Measurements from ENCODE around the gene PRTN3.

The PRTN3 gene

GRCh38 chr19:805600-806550 is 34.9 kb upstream of the PRTN3 start:
- Histone ChIP-seq H3K36me3 (ENCODE audit: control insufficient read depth, low read depth, low read length) (peaks cover 88% of the 10 kb centered on the region), H3K4me3 (ENCODE audit: low read length) (no peak overlapping the region), H3K9me3 (ENCODE audit: control insufficient read depth, low read depth, low read length) (no peaks in the 10 kb centered on the region), H3K4me1 (ENCODE audit: control insufficient read depth, low read depth, low read length) (peaks cover 5% of the 10 kb centered on the region), H3K9ac (ENCODE audit: low read length) (no peak overlapping the region), H3K27me3 (ENCODE audit: control insufficient read depth, insufficient read depth, low read length) (no peaks in the 10 kb centered on the region), H3K27ac (ENCODE audit: low read length) (no peak overlapping the region)

GRCh38 chr19:806815-807421 is 33.9 kb upstream of the PRTN3 start:
- no peak overlapping the region for H3K9ac ChIP-seq (ENCODE audit: low read length)
- no peak overlapping the region for H3K27ac ChIP-seq (ENCODE audit: low read length)
- H3K4me1 ChIP-seq (ENCODE audit: control insufficient read depth, low read depth, low read length) = no peaks in the 10 kb centered on the region
- peaks cover 88% of the 10 kb centered on the region for H3K36me3 ChIP-seq (ENCODE audit: control insufficient read depth, low read depth, low read length)
- no peaks in the 10 kb centered on the region for H3K9me3 ChIP-seq (ENCODE audit: control insufficient read depth, low read depth, low read length)
- H3K4me3 ChIP-seq (ENCODE audit: low read length) = no peak overlapping the region
- H3K27me3 ChIP-seq (ENCODE audit: control insufficient read depth, insufficient read depth, low read length) = no peaks in the 10 kb centered on the region

DNA sequence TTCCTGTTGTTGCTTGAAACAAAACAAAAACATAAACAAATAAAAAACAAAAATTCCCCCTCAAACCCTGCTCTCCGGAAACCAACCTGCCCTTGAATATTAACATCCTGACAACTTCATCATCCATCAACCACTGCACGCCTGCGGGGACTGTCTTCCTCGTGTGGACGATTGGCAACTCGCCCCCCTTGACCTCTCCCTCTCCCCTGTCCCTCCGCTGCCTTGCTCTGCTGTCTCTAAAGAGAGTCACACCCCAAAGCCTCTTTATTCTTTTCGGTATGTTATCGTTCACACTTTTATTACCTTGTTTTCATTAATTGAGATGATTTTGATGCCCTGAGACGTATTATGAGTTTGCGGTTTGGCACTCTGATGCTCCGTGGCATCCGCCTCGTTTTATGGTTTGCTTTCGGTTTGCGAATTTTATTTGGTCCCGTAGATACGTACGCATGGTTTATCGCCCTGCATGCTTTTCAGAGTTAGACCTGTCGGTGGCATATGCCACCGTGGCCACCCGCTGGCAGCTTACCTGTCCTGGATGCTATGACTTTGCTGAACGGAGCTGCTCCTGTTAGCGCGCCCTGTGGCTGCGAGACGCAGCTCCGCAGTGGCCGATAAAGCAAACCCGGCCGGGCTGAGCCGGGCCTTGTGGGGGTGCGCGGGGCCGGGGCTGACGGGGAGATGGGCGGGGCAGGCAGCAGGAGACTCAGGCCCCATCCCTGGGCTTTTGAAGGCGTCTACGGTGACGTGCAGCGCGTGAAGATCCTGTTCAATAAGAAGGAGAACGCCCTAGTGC is 33.0 kb upstream of the PRTN3 start:
- H3K4me3 ChIP-seq (ENCODE audit: low read length) = no peak overlapping the region
- H3K27me3 ChIP-seq (ENCODE audit: control insufficient read depth, insufficient read depth, low read length) = no peaks in the 10 kb centered on the region
- H3K9ac ChIP-seq (ENCODE audit: low read length) = no peak overlapping the region
- H3K36me3 ChIP-seq (ENCODE audit: control insufficient read depth, low read depth, low read length) = peaks cover 87% of the 10 kb centered on the region
- H3K9me3 ChIP-seq (ENCODE audit: control insufficient read depth, low read depth, low read length) = no peaks in the 10 kb centered on the region
- H3K27ac ChIP-seq (ENCODE audit: low read length) = no peak overlapping the region
- no peaks in the 10 kb centered on the region for H3K4me1 ChIP-seq (ENCODE audit: control insufficient read depth, low read depth, low read length)

DNA sequence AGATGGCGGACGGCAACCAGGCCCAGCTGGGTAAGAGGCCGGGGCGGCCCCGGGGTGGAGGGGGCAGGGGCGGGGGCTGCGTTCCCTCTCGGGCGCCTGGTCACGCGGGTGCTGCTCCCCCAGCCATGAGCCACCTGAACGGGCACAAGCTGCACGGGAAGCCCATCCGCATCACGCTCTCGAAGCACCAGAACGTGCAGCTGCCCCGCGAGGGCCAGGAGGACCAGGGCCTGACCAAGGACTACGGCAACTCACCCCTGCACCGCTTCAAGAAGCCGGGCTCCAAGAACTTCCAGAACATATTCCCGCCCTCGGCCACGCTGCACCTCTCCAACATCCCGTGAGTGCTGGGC is 32.4 kb upstream of the PRTN3 start:
- Histone ChIP-seq H3K4me1 (ENCODE audit: control insufficient read depth, low read depth, low read length) (no peaks in the 10 kb centered on the region), H3K27me3 (ENCODE audit: control insufficient read depth, insufficient read depth, low read length) (no peaks in the 10 kb centered on the region), H3K9me3 (ENCODE audit: control insufficient read depth, low read depth, low read length) (no peaks in the 10 kb centered on the region), H3K36me3 (ENCODE audit: control insufficient read depth, low read depth, low read length) (peaks cover 82% of the 10 kb centered on the region), H3K27ac (ENCODE audit: low read length) (no peak overlapping the region), H3K4me3 (ENCODE audit: low read length) (no peak overlapping the region), H3K9ac (ENCODE audit: low read length) (no peak overlapping the region)

- H3K4me3 ChIP-seq (ENCODE audit: low read length) = no peak overlapping the region
- H3K27ac ChIP-seq (ENCODE audit: low read length) = no peak overlapping the region
- no peaks in the 10 kb centered on the region for H3K27me3 ChIP-seq (ENCODE audit: control insufficient read depth, insufficient read depth, low read length)
- no peaks in the 10 kb centered on the region for H3K9me3 ChIP-seq (ENCODE audit: control insufficient read depth, low read depth, low read length)
- peaks cover 66% of the 10 kb centered on the region for H3K36me3 ChIP-seq (ENCODE audit: control insufficient read depth, low read depth, low read length)
- no peak overlapping the region for H3K9ac ChIP-seq (ENCODE audit: low read length)
- no peaks in the 10 kb centered on the region for H3K4me1 ChIP-seq (ENCODE audit: control insufficient read depth, low read depth, low read length)
Observed at GRCh38 chr19:810077-810855, 30.5 kb upstream of the PRTN3 start.

- H3K36me3 ChIP-seq (ENCODE audit: control insufficient read depth, low read depth, low read length) = peaks cover 59% of the 10 kb centered on the region
- no peak overlapping the region for H3K27ac ChIP-seq (ENCODE audit: low read length)
- no peak overlapping the region for H3K4me3 ChIP-seq (ENCODE audit: low read length)
- H3K9me3 ChIP-seq (ENCODE audit: control insufficient read depth, low read depth, low read length) = no peaks in the 10 kb centered on the region
- no peaks in the 10 kb centered on the region for H3K4me1 ChIP-seq (ENCODE audit: control insufficient read depth, low read depth, low read length)
- no peak overlapping the region for H3K9ac ChIP-seq (ENCODE audit: low read length)
- H3K27me3 ChIP-seq (ENCODE audit: control insufficient read depth, insufficient read depth, low read length) = no peaks in the 10 kb centered on the region
Observed at GRCh38 chr19:810883-811489, 29.8 kb upstream of the PRTN3 start.

DNA sequence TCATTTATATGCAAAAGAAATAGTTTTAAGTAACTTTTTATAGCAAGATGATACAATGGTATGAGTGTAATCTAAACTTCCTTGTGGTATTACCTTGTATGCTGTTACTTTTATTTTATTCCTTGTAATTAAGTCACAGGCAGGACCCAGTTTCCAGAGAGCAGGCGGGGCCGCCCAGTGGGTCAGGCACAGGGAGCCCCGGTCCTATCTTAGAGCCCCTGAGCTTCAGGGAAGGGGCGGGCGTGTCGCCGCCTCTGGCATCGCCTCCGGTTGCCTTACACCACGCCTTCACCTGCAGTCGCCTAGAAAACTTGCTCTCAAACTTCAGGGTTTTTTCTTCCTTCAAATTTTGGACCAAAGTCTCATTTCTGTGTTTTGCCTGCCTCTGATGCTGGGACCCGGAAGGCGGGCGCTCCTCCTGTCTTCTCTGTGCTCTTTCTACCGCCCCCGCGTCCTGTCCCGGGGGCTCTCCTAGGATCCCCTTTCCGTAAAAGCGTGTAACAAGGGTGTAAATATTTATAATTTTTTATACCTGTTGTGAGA is 29.2 kb upstream of the PRTN3 start:
- H3K27me3 ChIP-seq (ENCODE audit: control insufficient read depth, insufficient read depth, low read length) = no peaks in the 10 kb centered on the region
- H3K27ac ChIP-seq (ENCODE audit: low read length) = no peak overlapping the region
- H3K9me3 ChIP-seq (ENCODE audit: control insufficient read depth, low read depth, low read length) = no peaks in the 10 kb centered on the region
- H3K36me3 ChIP-seq (ENCODE audit: control insufficient read depth, low read depth, low read length) = peaks cover 55% of the 10 kb centered on the region
- no peak overlapping the region for H3K4me3 ChIP-seq (ENCODE audit: low read length)
- no peaks in the 10 kb centered on the region for H3K4me1 ChIP-seq (ENCODE audit: control insufficient read depth, low read depth, low read length)
- H3K9ac ChIP-seq (ENCODE audit: low read length) = no peak overlapping the region

- no peaks in the 10 kb centered on the region for H3K9me3 ChIP-seq (ENCODE audit: control insufficient read depth, low read depth, low read length)
- H3K9ac ChIP-seq (ENCODE audit: low read length) = no peak overlapping the region
- no peaks in the 10 kb centered on the region for H3K27me3 ChIP-seq (ENCODE audit: control insufficient read depth, insufficient read depth, low read length)
- H3K27ac ChIP-seq (ENCODE audit: low read length) = no peak overlapping the region
- H3K4me3 ChIP-seq (ENCODE audit: low read length) = no peak overlapping the region
- H3K36me3 ChIP-seq (ENCODE audit: control insufficient read depth, low read depth, low read length) = peaks cover 49% of the 10 kb centered on the region
- no peaks in the 10 kb centered on the region for H3K4me1 ChIP-seq (ENCODE audit: control insufficient read depth, low read depth, low read length)
Observed at GRCh38 chr19:812049-812746, 28.6 kb upstream of the PRTN3 start.

DNA sequence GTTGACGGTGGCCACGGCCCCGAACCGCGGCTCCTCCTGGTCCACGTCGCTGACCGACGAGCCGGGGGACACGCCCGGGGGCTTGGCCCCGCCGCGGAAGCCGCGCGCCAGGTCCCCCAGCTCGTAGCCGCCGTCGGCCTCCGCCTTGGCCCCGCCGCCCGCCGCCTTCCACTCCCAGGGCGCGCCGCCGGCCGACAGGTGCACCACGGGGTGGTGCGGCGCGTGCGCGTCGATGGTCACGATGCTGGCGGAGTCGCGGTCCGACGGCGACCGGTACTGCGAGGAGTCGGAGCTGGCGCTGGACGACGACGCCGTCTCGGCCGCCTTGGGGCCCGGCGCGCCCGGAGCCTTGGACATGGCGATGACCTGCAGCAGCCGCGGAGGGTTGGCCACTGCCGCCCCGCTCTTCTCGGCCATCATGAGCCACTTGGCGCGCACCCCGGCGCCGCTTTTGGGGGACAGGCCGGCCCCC is 28.0 kb upstream of the PRTN3 start:
- H3K27me3 ChIP-seq (ENCODE audit: control insufficient read depth, insufficient read depth, low read length) = no peaks in the 10 kb centered on the region
- H3K9me3 ChIP-seq (ENCODE audit: control insufficient read depth, low read depth, low read length) = no peaks in the 10 kb centered on the region
- H3K9ac ChIP-seq (ENCODE audit: low read length) = no peak overlapping the region
- H3K36me3 ChIP-seq (ENCODE audit: control insufficient read depth, low read depth, low read length) = peaks cover 43% of the 10 kb centered on the region
- no peak overlapping the region for H3K4me3 ChIP-seq (ENCODE audit: low read length)
- no peak overlapping the region for H3K27ac ChIP-seq (ENCODE audit: low read length)
- no peaks in the 10 kb centered on the region for H3K4me1 ChIP-seq (ENCODE audit: control insufficient read depth, low read depth, low read length)

Data from iPS-18a (cell line).